AG04449 (cell line): Measurements from ENCODE around the gene FBXL16.
A peak's percentile ranks its signal among the peaks of the same experiment; 100 is the strongest.

ENCODE experiments used
- CTCF ChIA-PET: fragments of 350-600 bp; formaldehyde crosslinking; extraction: SDS; loops from one replicate; lab custom pipeline; 2021; ENCODE audit warnings: antibody characterized with exemption; lab: Yijun Ruan, JAX
- POLR2A ChIA-PET: fragments of 400-600, 350-600 bp; formaldehyde crosslinking; extraction: SDS; loops from one replicate; lab custom pipeline; 2020; ENCODE audit warnings: antibody characterized with exemption, inconsistent platforms; lab: Yijun Ruan, JAX
- DNase-seq: peaks from one replicate; pipeline ENCODE4 v3.0.0-alpha.2; 2010; ENCODE audit warnings: low read depth, low spot score
- H3K4me3 ChIP-seq: 2 replicates; pipeline ENCODE4 v1.5.1; 2011; ENCODE audit warnings: low read depth, mild to moderate bottlenecking, control low read depth, low read length
- CTCF ChIP-seq: IDR thresholded peaks from one replicate; pipeline ENCODE4 v1.5.1; 2011; ENCODE audit warnings: mild to moderate bottlenecking, moderate library complexity, low read length, control low read depth, inconsistent platforms; ENCODE audit not compliant: insufficient read depth; ENCODE audit errors: missing control alignments

FBXL16 gene

GRCh38 chr16:684961-685696 lies 20.5 kb downstream of the FBXL16 start:
- no peak overlapping the region for H3K4me3 ChIP-seq
- no peak for DNase-seq
- no peak for TF ChIP-seq CTCF
- ChIA-PET POLR2A (interaction anchor here (0.7 kb wide), 1 partner anchor 28 kb away, joined by 3 read pairs; no protein-coding TSS in a partner anchor), CTCF (interaction anchor here (1.3 to 1.5 kb wide), 2 partner anchors 17 to 31 kb away, joined by 5 to 8 read pairs; partner anchors contain the start of gene RHOT2)

- ChIA-PET CTCF (no interaction called here), POLR2A (interaction anchor here (0.7 to 1.2 kb wide), 2 partner anchors 9 to 27 kb away, joined by 3 to 7 read pairs; partner anchors contain the start of gene RHBDL1)
- peak within 1 kb of the TSS; percentile 67 for H3K4me3 ChIP-seq
- peak; percentile 60 for DNase-seq
- no peak for TF ChIP-seq CTCF
Measured at GRCh38 chr16:684071-684794, 21.4 kb downstream of the FBXL16 start, which contains the start of gene JMJD8. TSS of gene JMJD8 (minus strand) at chr16:684334. CDS start at chr16:684319, 15 bp downstream.

- peak overlapping the region; percentile 67 for H3K4me3 ChIP-seq
- ChIA-PET POLR2A (interaction anchor here (1.2 kb wide), 1 partner anchor 8 kb away, joined by 7 read pairs; the partner anchor contains the start of gene RHBDL1), CTCF (no interaction called here)
- no peak for TF ChIP-seq CTCF
- no peak for DNase-seq
Measured at GRCh38 chr16:683396-684070, 22.1 kb downstream of the FBXL16 start.

GRCh38 chr16:682493-683395 lies 22.9 kb downstream of the FBXL16 start:
- H3K4me3 ChIP-seq = peak overlapping the region; percentile 67
- ChIA-PET CTCF (interaction anchor here (1.4 kb wide), 1 partner anchor 15 kb away, joined by 3 read pairs; no protein-coding TSS in a partner anchor), POLR2A (no interaction called here)
- DNase-seq = no peak
- TF ChIP-seq CTCF = no peak

GRCh38 chr16:681746-682427 lies 23.7 kb downstream of the FBXL16 start:
- no peak for TF ChIP-seq CTCF
- no peak for DNase-seq
- CTCF ChIA-PET = interaction anchor here (0.9 to 1.4 kb wide), 4 partner anchors 10 to 290 kb away, joined by 3 to 4 read pairs (median 3); no protein-coding TSS in a partner anchor
- POLR2A ChIA-PET = interaction anchor here (0.8 to 2.1 kb wide), 2 partner anchors 8 to 33 kb away, joined by 3 to 9 read pairs; partner anchors contain the start of genes WDR24 and WDR90
- H3K4me3 ChIP-seq = peak overlapping the region; percentile 77
